ENCODE measurements around the gene VWF.

VWF gene

DNA sequence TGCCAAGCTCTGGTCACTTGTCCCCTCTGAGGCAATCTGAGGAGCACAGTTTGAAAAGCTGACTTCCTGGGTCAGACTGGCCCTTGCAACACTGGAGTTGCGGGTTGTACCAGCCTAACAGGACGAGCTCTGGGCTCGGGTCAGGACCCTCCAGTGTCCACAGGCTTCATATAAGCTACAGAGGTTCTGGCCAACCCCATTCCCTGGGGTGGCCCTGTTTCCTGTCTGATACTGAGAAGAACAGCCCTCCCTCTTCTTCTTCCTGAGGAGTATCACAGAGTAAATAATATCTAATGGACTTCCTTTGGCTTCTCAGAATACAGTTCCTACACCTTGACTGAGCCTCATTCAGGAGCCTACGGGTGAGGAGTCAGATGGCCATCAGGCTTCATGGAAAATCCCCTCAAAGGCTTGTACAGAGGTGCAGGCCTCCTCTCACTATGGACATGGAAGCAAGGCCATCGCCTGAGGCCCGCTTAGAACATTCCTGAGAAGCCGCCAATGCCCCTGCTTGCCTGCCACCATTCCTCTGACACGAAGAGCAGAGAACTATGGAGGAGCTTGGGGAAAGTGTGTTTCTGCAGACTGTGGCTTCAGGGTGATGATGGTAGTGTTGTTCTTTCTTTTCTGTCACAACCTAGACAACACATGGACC, 150.9 kb downstream of the VWF start:
- Histone ChIP-seq H3K4me2 (ENCODE audit: low read length) (no peak overlapping the region), H3K4me3 (ENCODE audit: low read depth, low read length) (no peak overlapping the region), H3K4me1 (no peaks in the 10 kb centered on the region), H3K27ac (no peak overlapping the region), H2AFZ (no peak overlapping the region), H3K9me3 (ENCODE audit: control insufficient read depth, low read length) (no peaks in the 10 kb centered on the region), H3K9ac (no peak overlapping the region), H3K79me2 (no peaks in the 10 kb centered on the region), H3K27me3 (ENCODE audit: control insufficient read depth, insufficient read depth, low read length) (no peaks in the 10 kb centered on the region), H3K36me3 (ENCODE audit: control insufficient read depth, insufficient read depth, low read length) (no peaks in the 10 kb centered on the region)
- no peak for TF ChIP-seq CTCF (IDR thresholded peaks at IDR 0.05)

GRCh38 chr12:5972387-5972786, 152.1 kb downstream of the VWF start:
- no peaks in the 10 kb centered on the region for H3K27me3 ChIP-seq (ENCODE audit: control insufficient read depth, insufficient read depth, low read length)
- no peak overlapping the region for H2AFZ ChIP-seq
- H3K27ac ChIP-seq = no peak overlapping the region
- TF ChIP-seq CTCF (IDR thresholded peaks at IDR 0.05) = no peak
- H3K4me1 ChIP-seq = no peaks in the 10 kb centered on the region
- H3K9ac ChIP-seq = no peak overlapping the region
- no peak overlapping the region for H3K4me3 ChIP-seq (ENCODE audit: low read depth, low read length)
- H3K79me2 ChIP-seq = no peaks in the 10 kb centered on the region
- no peaks in the 10 kb centered on the region for H3K9me3 ChIP-seq (ENCODE audit: control insufficient read depth, low read length)
- no peak overlapping the region for H3K4me2 ChIP-seq (ENCODE audit: low read length)
- H3K36me3 ChIP-seq (ENCODE audit: control insufficient read depth, insufficient read depth, low read length) = no peaks in the 10 kb centered on the region

DNA sequence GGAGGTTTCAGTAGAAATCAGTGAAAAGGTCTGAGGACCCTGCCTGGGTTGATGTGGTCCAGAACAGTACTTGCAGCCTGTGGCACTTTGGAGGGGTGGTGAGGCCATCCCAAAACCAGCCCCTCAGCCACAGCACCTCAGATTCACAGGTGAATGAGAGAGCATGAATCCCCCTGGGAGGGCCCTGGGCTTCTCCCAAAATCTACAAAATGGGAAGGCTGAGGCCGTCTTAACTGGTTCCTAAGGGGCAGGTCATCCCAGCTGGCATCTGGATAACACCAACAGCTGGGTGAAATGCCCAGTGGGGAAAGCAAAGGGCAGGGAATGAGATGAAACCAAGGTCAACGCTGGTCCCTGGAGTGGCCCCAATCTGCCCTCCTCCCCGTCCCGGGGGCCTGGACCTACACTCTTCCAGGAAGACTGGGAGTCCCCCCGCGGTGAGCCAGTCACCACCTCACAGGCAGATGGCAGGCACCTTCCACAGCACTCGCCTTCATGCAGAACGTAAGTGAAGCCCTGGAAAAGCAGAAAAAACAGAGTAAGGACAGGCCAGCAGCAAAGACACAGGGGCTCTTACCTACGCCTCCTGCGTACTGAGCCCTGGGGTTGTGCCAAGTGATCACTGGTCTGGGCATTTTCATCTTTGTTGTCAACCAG, 153.1 kb downstream of the VWF start:
- H3K36me3 ChIP-seq (ENCODE audit: control insufficient read depth, insufficient read depth, low read length) = no peaks in the 10 kb centered on the region
- no peaks in the 10 kb centered on the region for H3K27me3 ChIP-seq (ENCODE audit: control insufficient read depth, insufficient read depth, low read length)

DNA sequence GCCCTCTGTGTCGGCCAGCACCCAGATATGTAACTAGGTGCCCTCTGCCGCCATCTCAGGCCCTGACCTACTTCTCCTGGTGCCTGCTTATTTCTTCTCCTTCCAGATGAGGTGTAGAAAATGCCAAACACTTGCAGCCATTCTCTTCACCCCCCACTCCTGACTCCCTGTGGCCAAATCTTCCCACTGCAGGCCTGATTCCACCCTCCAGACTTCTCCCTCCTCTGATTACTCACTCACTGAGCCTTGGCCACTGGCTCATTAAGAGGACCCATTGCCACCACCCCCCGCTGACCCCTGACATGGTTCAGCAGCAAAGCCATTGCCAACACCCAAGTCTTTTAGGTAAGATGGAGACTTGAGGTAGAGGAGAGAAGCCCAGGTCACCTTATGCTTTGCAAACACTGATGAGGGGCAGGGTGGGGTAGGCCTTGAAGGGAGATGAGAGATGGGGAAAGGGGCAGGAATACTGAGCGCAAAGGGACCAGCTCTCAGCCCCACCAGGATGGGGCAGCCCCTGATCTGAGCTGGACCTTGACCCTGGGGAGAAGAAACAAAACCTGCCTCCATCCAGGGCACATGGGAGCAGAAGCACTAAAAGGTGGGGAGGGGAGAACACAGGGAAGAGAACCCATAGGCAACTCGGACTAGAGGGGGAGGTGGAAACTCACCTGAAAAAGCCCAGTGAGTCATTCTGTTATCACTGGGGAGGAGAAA, 154.3 kb downstream of the VWF start:
- H3K9ac ChIP-seq = no peak overlapping the region
- H3K4me3 ChIP-seq (ENCODE audit: low read depth, low read length) = no peak overlapping the region
- no peaks in the 10 kb centered on the region for H3K27me3 ChIP-seq (ENCODE audit: control insufficient read depth, insufficient read depth, low read length)
- no peak overlapping the region for H3K4me2 ChIP-seq (ENCODE audit: low read length)
- no peaks in the 10 kb centered on the region for H3K4me1 ChIP-seq
- H2AFZ ChIP-seq = no peak overlapping the region
- no peak overlapping the region for H3K27ac ChIP-seq
- TF ChIP-seq CTCF (IDR thresholded peaks at IDR 0.05) = no peak
- H3K9me3 ChIP-seq (ENCODE audit: control insufficient read depth, low read length) = no peaks in the 10 kb centered on the region
- H3K36me3 ChIP-seq (ENCODE audit: control insufficient read depth, insufficient read depth, low read length) = no peaks in the 10 kb centered on the region
- H3K79me2 ChIP-seq = no peaks in the 10 kb centered on the region

More for the DNA sequence above, 153.1 kb downstream of the VWF start:
- Histone ChIP-seq H3K4me3 (ENCODE audit: low read depth, low read length) (no peak overlapping the region), H3K27ac (no peak overlapping the region), H3K79me2 (no peaks in the 10 kb centered on the region), H3K9ac (no peak overlapping the region), H3K4me2 (ENCODE audit: low read length) (no peak overlapping the region), H3K9me3 (ENCODE audit: control insufficient read depth, low read length) (no peaks in the 10 kb centered on the region), H3K4me1 (no peaks in the 10 kb centered on the region), H2AFZ (no peak overlapping the region)
- TF ChIP-seq CTCF (IDR thresholded peaks at IDR 0.05) = no peak
